DMS114 treated with DMSO at 0.1 percent for 48 hours (cell line): ENCODE measurements around the gene HCFC2.
"Not testable (repeated sequence)": the region's sequence is repeated elsewhere in the genome, so short reads cannot be mapped to it uniquely, and the experiment has no call there.

ENCODE experiments used
- DNase-seq: peaks from one replicate; lab custom pipeline; 2025; ENCODE audit not compliant: unreplicated experiment; lab: John Stamatoyannopoulos, UW

HCFC2 gene

GRCh38 chr12:104114834-104115586, 50.7 kb downstream of the HCFC2 start:
- DNase-seq, result not testable (repeated sequence)

GRCh38 chr12:104115587-104115975, 51.2 kb downstream of the HCFC2 start:
- DNase-seq, result no peak

DNA sequence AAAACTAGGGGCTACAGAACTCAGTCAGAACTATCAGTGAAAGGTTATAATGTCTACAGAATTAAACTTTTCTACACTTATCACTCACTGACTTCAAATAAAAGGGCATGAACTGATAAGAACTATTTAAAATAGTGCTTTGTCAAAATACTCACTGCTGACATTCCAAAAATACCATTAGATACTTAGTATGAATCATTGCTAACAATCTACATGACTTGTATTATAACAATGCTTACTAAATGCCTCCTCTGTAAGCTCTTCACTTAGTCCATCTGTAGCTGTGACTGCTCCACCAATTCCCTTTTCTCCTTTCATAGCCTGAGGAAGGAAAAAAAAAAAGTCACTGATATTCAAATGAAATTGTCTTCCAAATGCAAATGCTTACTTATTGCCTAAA, 56.7 kb downstream of the HCFC2 start:
- no peak for DNase-seq

GRCh38 chr12:104122298-104122697, 58.0 kb downstream of the HCFC2 start:
- DNase-seq, result no peak

DNA sequence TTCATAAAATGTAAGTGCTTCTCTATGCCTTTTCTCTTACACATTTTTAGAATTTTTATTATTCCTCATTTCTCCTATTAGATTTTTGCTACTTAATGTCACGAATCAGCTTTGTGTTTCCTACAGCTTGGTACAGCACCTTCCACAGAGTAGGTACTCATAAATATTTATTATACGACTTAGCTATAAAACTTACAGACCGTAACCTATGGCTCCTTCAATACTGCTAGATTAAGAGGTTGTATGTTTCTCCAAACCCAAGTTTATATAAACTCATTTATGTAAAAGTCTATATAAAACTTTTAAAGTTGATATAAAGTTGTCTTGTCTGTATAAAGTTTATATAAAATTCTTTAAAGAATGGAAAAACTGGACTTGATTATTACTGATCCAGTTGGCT, 62.2 kb downstream of the HCFC2 start:
- no peak for DNase-seq

GRCh38 chr12:104130760-104131159, 66.4 kb downstream of the HCFC2 start:
- no peak for DNase-seq

GRCh38 chr12:104131609-104132008, 67.3 kb downstream of the HCFC2 start:
- DNase-seq, result no peak

GRCh38 chr12:104132351-104132956, 68.1 kb downstream of the HCFC2 start:
- no peak for DNase-seq

DNA sequence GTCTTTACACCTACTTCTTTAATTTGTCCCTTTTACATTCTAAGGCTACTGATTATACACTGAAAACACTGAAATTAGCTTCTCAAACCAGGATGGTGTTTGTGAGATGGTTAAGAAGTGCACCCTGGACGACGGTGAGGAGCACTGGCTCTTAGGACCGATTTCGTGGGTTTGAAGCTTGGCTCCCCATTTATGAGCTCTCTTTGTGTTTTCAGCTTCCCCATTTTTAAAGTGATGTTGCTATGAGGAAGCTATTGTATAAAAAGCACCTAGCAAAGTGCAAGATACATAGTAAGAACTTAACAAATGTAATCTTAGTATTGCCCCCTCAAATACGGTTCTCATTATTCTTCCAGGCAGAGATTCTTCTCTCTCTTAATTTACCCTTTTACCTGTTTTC, 69.0 kb downstream of the HCFC2 start:
- DNase-seq, result no peak

GRCh38 chr12:104133866-104134265, 69.5 kb downstream of the HCFC2 start:
- DNase-seq, result no peak

GRCh38 chr12:104134882-104135281, 70.6 kb downstream of the HCFC2 start:
- DNase-seq, result no peak

DNA sequence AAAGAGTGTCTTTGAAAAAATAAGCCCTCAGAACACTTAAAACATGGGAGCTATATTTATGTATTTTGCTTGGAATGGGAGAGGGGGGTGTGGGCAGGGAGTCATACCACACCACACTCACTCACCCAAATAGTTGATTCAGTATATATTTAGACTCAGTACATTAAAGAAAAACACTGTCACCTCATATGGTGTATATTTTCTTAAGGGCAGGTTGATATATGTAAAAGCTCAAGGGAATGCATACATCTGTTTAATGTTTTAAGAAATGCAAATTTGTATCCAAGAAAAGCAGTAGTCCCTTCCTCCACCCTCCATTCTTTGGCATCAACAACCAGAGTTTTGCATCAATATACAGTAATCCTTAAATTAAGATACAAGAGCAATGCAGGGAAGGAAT, 72.2 kb downstream of the HCFC2 start:
- no peak for DNase-seq

GRCh38 chr12:104137001-104137901, 72.9 kb downstream of the HCFC2 start:
- DNase-seq, result no peak

DNA sequence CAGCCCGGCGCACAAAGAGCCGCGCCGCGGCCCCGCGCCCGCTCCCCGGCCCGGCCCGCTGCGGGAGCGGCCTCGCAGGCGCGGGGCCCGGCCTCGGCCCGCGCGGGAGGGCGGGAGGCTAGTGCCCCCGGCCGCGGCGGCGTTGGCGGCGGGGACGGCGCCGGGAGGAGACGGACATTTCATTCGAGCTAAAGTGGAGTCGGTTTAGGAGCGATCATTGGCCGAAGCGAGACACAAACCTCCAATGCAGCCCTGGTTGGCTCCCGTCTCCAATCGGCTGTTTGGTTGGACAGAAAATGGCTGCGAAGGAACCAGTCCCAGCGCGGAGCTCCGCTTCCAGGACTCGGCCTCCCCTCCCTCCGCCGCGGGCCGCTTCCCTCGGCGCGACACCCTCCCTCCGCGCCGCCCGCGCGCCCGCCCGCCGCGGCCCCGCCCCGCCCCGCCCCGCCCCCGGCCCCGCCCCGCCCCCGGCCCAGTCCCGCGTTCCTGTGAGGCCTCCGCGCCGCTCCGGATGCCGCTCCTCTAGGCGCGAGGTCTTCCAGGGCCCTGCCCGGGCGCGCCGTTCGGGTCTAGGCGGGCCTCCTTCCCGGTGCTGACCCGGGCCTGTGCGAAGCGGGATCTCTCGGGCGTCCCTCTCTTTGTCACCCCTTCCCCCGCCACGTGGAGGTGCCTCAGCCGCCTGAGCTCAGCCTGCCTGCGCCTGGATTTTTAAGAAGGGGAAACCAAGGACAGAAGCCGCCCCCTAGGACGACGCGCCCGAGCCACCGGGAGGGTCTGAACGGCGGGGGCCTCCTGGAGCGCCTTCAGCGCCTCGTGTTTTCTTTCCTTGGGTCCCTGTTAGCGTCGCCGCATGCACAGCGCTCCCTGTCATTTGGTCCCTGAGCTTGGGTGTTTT, 73.8 kb downstream of the HCFC2 start, which contains the start of gene NFYB:
TSS of gene NFYB (minus strand) at position 309 of the 895 bp plus-strand sequence. CDS start 2,757 bp downstream, outside the sequence.
- peak; percentile 94 for DNase-seq

DNA sequence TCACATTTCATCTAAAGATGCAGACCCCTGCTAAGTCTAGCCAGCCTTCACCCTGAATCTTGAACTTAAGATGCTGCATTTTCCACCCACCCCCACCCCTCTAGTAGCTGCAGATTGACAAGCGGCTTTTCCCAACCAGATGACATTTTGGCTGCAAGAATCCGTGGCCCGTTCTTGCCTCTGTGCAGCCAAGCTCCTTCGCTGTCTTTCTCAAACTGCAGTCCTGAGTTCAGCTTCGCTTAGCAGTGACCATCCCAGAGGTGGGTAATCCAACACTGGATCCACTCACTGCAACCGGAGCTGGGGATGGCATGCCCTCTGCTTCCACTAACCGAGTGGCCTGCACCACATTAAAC, 74.4 kb downstream of the HCFC2 start:
- no peak for DNase-seq

DNA sequence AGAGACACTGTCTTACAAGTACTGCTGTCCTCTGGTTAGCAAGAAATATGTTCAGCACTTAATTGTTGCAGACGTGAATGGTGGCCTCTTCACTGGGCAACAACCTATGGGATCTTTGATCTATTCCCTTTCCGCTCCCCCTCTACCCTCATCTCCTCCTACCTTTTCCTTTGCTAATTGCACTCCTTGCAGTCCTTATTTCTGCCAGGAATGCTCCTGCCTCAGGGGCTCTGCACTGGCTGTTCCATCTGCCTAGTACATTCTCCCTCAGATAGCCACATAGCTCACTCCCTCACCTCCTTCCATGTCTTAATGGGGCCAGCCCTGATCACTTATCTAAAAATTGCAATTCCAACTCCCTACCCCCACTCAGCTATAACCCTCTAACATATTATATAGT, 78.2 kb downstream of the HCFC2 start:
- DNase-seq, result no peak

GRCh38 chr12:104143002-104143401, 78.7 kb downstream of the HCFC2 start:
- no peak for DNase-seq

- DNase-seq, result no peak
Measured at GRCh38 chr12:104143918-104144317, 79.6 kb downstream of the HCFC2 start.

DNA sequence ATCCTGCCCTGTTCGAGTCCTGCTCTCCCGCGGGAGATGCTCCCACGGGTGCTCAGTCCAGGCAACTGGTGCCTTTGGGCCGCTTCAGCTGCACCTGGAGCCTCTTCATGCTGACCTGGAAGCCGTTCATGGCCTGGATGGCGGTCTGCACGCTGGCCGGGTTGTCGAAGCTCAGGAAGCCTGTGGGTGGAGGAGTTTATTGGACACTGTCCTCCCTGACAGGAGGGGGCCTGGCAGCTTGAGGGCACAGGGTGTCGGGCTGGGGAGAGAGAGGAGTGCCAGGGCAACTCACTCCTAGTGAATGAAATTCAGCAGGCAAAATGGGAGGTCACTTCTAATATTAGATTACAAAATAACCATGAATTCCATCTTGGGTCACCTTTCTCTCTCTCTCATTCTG, 83.0 kb downstream of the HCFC2 start:
- no peak for DNase-seq

DNA sequence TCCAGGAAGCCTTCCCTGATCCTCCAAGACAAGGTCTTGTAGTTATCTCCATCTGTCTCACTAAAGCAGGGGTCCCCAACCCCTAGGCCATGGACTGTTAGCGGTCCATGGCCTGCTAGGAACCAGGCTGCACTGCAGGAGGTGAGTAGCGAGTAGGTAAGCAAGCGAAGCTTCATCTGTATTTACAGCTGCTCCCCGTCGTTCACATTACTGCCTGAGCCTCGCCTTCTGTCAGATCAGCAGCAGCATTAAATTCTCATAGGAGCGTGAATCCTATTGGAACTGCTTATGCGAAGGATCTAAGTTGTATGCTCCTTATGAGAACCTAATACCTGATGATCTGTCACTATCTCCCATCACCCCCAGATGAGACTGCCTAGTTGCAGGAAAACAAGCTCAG, 86.1 kb downstream of the HCFC2 start:
- no peak for DNase-seq
